HPDE6-E6E7 (cell line): Measurements from ENCODE around the gene LRRC74B.
"Not testable (repeated sequence)": the region's sequence is repeated elsewhere in the genome, so short reads cannot be mapped to it uniquely, and the experiment has no call there.

Experiments
- DNase-seq: peaks from one replicate; pipeline ENCODE4 v3.0.0; 2011; ENCODE audit warnings: missing footprints; ENCODE audit errors: extremely low spot score

Gene LRRC74B, protein sequence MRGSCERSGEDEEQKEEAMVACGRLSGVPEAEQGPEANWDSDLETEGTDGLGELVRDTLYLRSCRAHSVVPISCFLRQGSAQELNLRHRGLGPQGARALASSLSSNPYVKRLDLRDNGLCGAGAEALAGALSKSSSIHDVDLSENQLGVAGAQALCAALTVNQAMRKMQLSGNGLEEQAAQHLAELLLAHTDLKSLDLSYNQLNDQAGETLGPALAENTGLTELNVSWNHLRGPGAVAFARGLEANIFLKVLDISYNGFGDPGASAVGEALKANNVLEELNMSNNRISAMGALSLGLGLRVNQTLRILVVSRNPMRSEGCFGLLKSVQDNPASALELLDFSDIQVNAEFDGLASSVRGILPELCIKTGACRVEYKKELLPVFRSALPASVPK

DNA sequence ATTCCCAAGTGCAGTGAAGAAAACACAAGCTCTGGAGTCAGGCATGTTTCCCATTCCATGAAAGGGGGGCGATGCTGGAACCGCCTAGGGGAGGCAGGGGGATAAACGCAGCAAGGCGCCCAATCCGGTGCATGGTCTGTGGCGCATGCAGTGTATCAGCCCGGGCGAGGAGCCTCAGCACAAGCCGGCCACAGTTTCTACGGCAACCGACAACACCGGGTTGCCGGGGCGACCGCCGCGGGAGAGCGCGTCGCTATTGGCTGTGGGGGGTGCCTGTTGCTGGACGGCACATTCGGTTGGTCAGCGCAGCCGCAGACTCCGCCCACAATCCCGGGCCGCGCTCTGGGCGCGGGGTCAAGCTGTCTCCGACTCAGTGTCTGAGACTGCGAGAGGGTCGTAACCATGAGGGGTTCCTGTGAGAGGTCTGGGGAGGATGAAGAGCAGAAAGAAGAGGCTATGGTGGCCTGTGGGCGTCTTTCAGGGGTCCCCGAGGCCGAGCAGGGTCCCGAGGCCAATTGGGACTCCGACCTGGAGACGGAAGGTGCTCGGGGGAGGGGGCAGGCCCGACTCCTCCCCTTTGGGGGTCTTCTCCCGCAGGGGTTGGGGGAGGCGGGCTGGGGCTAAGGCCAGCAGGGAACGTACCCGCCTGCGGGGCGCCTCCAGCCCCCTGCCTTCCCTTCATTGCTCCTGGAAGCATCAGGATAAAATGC is at the start of gene LRRC74B:
Gene LRRC74B, plus strand, starts transcription at position 362 of the 710 bp plus-strand sequence. Its CDS starts 41 bp downstream, at position 403.
- peak; percentile 91 for DNase-seq

DNA sequence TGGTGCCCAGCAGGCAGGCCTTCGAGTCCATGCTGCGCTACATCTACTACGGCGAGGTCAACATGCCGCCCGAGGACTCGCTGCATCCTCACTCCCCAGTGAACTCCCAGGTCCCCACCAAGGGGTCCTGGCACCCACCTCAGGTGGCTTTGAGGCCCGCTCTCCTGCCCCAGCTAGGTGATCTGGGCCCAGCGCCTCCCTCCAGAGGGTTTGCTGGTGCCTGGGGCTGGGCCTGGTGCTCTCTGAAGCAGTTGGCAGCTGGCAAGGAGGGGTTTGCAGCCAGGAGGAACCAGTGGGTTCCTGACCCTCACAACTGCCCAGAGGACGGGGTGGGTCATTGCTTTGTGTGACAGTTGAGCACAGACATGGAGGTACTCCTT is 49.7 kb upstream of the LRRC74B start:
- no peak for DNase-seq

DNA sequence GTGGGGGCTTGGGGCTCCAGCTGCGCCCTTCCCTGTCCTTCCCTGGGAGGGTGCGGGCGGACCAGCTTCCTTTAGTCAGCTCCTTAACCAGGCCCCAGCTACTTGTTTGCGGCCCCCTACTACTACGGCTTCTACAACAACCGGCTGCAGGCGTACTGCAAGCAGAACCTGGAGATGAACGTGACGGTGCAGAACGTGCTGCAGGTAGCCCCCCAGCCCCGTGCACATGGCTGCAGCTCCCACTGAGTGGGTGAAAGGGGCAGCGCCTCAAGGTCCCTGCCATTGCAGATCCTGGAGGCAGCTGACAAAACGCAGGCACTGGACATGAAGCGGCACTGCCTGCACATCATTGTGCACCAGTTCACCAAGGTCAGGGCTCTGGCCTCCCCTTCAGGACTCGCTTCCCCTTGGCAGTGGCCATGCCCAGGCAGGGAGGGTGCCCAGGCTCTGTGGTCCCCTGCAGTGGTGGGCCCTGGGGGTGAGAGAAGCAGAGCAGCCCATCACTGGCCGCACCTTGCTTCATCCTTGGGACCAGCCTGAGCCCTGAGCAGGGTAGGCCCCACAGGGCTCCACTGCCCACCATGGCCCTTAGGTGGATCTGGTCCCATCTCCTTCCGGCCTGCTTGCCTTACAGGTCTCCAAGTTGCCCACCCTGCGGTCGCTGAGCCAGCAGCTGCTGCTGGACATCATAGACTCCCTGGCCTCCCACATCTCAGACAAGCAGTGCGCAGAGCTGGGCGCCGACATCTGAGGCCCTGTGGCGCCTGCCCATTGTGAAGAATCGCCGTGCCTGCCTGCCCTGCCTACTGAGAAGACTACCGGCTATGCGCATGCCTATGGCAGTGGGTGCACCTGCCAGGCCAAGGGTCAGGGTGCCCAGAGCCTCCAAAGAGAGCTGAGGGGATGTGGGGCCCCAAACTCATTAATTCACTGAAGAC is 48.9 kb upstream of the LRRC74B start:
- no peak for DNase-seq

DNA sequence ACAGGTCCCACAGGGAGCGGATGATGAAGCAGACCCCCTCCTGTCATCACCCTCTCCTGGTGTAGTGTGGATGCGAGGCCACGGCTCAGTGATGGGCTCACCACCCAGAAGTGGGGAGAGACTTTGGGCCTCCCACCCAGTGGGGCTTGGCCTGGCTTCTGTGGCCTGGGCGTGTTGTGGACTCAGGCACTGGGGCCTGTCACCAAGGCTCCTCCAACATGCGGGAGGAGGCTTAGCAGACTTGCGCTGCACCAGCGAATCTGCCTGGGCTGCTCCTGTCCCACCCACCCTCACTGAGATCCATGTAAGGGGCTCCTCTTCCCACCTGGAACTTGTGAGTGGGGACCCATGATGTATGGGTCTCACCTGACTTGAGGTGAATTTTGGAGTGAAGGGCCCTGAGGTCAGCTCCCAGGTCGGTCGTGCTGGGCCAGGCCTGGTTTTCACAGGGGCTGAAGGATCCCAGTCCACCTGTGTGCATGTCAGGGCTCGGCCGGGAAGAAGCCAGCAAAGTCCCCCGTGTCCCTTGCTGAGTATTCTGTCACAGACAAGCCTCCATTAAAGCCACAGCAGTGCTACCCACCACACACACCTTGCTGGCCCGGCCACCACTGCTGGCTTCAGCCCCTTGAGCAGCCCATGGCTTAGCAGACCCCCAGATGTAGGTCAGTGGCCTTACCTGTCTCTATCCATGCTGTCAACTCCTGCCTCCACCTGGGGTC is 48.0 kb upstream of the LRRC74B start:
- DNase-seq: no peak

DNA sequence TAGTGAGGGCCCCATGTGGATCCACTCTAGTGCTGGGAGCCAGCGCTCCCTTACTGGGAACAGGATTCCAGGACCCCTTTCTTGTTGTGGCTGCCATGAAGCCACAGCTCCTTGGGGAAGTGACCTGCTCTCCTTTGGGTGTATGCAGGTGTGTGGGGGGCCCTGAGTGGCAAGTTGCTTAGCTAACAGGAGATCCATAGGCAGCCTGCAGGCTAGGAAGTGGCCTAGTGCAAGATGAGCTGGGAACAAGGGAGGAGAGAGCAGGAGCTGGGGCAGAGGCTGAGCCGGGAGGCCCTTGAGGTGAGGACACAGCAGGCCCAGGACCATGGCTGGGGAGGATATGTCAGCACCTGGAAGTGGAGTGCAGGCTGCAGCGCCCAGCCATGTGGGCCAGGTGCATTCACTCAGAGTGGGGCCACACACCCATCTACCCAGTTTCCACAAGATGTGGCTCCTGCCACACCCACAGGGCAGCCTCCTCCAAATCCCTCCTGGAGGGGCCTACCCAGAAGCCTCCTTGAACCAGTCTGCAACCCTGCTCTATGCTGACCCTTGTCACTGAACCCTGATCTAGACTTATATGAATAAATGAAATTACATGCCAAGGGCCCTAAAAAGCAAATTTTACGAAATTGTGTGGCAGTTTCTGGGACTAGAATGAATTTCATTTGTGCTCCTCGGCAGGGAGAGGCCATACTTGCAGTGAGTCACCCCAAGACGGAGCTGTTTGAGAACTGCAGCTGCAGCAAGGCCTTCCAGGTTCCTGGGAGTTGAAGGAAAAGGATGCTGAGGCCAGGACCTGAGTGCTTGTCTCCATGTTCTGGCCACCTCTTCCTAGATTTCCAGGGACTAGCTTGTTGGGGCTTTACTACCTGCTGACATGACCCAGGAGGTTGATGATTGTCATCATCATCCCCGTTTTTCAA is 47.1 kb upstream of the LRRC74B start:
- DNase-seq: no peak

DNA sequence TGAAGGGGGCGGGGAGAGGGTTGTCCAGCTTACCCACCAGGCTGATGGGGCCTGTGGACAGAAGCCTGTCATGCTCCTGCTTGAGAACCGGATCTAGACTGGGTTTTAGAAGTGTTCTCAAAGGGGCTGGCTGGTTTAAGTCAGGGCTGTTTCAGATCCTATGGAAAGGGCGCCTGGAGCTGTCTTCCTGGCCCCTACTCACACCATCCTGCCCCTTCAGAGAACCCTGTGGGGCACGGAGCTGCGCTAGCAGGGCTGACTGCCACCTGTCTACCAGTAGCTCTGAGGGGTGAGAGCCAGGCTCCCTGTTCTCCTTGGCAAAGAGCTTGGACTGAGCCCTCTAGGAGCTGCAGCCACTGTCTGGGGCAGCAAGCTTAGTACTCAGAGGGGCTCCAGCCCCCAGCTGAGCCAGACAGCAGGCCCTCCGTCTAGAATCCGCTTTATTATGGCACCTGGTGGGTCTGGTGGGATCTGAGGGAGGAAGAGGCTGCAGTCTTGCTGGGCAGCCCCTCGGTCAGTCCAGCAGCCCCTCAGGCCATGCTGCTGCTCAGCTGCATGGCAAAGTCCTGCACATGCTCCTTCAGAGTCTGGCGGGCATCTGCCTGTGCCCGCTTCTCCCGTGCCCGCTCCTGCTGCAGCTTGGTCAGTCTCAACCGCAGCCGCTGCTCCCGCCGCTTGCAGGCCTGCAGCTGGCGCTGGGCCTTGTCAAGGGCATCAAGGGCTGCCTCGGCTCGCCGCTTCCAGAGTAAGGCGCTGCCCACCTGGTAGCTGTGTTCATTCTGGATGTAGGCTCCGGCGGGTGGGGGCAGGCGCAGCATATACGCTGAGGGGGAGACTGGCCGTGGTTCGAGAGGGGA is 46.2 kb upstream of the LRRC74B start:
- DNase-seq: no peak

DNA sequence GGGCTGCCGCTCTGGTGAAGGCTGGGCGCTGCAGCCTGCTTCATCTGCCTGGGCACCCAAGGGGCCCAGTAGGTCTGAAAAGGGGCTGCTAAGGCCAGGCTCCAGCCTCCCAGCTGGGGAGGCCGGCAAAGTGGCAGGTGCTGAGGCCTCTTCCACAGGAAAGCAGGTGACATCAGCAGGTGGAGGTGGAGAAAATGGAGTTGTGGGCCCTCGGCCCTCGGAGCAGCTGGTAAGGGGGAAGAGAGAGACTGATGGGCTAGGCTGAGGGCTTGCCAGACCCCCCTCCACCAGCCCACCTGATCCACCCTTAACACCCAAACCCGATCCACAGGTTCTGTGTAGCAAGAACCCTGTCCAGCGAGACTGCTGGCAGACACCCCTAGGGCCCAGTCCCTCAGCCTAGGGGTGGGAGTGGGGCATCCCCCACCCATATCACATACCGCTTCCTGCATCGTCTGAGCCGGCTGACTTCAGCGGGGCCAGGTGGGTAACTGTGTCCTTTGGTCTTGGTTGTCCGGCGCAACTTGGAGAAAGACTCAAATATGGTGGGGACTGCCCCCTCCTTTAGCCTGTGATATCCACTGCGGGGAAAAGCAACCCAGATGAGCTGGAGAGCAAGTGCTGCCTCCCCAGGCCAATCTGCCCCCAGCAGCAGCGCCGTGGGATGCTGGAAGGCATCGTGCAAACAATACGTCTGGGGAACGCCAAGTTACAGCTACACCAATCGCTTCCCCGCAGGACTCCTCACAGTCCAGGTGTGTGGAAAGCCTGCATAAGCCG is 45.3 kb upstream of the LRRC74B start:
- DNase-seq: no peak

DNA sequence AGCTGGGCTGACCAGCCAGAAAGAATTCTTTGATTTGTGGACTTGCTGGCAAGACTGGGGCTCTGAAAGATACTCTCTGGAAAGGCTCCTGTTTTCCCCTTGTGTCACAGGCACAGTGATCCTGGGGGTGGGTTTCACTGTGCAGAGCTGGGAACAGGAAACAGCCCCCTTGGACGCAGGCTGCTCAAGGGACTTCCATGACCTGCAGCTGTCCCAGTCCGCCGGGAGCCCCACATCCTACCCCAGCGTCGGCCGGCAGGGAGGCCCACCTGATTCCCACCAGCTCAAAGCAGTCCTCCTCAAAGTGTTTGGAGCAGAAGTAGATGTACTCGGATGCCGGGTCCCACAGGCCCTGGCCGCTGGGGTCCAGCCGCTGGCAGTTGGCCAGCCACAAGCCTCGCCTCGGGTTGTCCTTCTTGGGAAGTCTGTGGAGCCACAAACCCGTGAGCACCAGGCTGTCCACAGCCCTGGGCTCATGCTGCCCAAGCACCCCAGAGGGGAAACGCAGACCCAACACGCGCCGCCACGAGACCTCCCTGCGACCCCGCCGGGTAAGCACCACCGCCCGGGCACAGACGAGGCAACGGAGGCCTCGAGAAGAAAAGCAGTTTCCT is 44.7 kb upstream of the LRRC74B start:
- no peak for DNase-seq

DNA sequence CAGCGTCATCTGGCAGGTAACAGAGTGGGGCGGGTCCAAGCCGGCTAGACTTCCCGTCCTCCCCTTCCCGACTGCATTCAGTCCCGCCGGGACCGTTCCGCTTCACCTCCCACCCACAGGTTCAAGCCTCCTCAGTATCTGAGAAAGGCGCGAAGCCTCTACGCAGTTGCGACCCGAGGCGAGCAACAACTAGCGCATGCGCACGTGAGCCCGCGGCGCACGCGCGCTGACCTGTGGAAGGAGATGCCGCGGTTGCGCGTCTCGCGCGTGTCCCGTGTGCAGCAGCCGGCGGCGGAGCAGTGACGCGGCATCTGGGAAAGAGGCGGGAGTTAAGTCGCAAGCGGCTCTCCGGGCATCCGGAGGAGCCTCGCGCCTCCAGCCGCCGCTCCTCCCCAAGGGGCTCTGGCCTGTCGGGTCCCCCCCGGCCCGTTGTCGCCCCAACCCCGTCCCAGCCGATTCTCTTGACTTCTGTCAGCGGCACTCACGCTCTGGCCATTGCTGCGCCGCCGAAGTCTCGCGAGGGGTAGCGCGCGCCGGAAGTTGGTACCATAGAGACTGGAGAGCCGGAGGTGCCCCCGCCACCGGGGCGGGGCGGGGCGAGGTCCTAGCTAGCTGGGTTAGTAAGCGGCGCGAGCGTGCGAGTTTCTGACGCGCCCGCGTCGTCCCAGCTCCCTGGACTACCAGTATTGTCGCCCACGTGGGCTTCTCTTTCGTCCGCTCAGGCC is 44.0 kb upstream of the LRRC74B start, which contains the start of gene THAP7:
Gene THAP7, minus strand, starts transcription at position 518 of the 725 bp plus-strand sequence. Its CDS starts 207 bp downstream, at position 311.
- peak; percentile 92 for DNase-seq

DNA sequence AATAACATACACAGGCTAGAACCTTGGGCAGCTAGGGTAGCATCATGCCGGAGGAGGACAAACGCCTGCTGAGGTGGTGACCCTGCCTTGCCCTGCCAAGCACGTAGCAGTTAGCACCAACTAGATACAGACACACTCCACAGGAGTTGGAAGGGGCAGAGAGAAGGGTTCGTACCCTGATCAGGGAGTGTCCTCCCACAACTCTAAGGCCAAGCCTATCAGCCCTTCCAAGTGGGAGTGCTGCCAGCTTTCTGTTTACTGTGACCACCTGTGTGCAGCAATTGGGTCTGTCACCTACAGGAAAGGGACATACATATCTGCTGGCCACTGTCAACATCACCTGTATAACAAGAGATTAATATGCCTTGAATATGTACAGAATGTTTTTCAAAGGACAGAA is 42.0 kb upstream of the LRRC74B start:
- no peak for DNase-seq

DNA sequence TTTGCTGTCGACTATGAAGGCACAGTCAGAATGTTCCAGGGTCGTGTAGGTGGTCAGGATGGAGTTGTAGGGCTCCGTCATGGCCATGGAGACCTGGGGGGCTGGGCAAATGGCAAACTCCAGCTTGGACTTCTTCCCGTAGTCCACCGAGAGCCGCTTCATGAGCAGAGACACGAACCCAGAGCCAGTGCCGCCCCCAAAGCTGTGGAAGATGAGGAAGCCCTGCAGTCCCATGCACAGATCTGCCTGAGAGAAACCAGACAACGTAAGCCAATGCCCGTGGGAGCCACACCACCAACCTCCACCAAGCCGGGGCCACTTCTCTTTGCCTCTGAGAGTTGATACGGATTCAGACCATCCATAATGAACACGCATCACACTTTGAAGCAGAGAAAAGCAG is 36.5 kb upstream of the LRRC74B start:
- not testable (repeated sequence) for DNase-seq

DNA sequence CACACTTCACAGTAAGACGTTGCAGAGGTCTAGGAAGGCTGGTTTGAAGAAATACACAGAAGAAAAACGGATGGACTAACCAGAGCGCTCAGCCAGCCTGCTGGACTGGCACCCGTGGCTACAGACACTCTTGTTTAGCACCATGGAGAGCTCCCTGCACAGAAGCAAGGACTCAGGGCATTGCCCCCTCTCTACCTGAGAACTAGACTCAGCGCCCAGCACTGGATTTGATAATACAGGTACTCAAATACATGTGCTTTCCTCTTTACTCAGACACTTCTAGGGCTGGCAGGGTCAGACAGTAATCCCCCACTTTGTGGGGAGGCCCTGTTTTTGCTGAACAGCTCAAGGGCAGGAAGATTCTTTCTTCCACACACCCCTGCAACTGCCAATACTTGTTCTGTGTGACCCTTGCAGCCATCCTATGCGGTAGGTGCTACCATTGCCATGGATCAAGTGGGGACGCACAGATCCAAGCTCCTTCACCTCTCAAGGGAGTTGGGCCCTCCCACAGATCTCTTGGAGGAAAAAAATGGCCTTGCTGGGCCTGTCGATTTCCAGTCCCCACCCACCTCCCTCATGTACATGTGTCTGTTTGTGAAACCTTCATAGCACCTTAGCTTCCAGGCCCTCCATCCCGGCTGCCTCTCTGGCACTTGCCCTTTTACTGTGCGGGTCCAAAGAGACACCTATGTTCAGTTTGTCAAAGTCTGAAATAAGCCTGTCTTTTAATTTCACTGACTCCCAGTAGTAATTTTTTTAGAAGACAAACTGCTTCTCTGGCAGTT is 35.9 kb upstream of the LRRC74B start:
- DNase-seq: no peak

DNA sequence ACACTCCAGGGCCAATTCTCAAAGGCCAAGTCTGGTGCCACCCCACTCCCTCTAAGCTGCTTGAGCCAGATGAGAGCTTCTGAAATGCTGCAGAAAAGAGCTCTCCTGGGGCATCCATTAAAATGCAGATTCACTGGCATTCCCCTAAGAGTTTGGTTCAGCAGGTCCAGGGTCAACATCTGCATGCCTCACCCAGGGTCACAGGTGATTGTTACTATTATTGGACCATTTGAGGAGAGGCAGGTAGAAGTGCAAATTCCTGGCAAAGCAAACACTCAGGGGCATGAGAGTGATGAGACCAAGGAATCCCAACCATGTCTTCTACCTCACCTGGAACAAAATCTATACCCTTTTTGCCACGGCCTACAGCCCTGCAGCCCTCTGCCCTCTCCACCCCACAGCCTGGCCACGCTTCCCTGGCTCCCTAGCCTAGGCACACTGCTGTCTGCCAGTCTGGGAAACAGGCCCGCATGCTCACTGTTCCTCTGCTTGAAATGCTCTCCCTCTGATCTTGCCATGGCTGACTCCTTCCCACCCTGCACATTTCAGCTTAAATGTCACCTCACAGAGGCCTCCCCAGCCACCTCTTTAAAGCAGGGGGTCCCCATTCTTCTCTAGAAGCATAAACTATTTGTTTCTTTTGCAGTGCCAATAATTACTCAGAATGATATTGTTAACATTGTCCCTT is 35.2 kb upstream of the LRRC74B start:
- no peak for DNase-seq

DNA sequence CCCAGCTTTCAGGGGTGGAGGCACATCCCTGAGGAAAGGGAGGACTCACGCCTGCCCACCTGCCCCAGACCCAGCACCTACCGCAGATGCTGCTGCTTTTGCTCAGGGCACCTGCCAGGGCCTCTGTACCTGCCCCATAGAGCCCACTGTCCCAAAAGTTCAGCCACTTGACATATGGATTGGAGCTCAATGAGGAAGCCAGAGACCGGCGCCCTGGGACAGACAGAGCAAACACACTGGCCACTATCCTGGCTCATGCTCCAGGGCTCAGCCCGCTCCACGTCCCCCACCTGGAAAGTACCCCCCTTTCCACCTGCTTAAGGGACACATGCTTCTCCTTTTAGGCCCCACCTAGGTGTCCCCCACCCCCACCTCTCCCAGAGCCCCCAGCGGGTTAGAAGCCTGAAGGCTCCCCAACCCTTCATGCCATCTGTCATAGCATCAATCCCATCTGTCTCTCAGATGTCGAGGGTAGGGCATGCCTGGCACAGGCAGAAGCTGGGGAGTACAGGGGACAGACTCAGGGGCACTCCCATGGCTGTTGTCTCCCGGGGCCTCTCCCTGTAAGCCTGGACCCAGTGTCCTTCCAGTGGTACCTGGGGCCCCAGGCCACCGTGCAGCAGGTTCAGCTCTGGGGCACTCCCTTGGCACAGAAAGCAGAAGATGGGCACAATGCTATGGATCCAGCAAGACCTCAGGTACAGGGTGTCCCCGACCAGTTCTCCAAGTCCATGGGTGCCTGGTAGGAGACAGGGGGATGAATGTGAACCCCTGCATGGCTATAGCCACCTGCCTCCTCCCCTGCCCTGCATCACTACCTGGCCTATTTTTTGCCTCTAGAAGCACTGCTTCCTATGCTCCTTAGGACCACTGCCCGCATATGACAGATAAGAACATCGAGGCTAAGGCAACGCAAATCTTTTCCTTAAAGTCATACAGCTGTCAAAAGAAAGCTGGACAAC is 33.0 kb upstream of the LRRC74B start:
- DNase-seq: no peak
